Renal cortex interstitium (tissue), 11 donors: ENCODE results near the gene GCNT4. TPM values are rescaled to one million over a fixed set of nuclear protein-coding genes. Genes with fewer than 3 reads are reported as not detected.

Experiments
- DNase-seq, 11 donors: peaks; one replicate each; pipeline ENCODE4 v3.0.0-alpha.2; 2013; ENCODE audit warnings: low read depth in 9 of 11, low spot score in 4 of 11; ENCODE audit errors: extremely low read depth in 1 of 11
- polyA plus RNA-seq, 3 donors: library from polyadenylated mRNA; unstranded; fragments of 120-200 nt; gene quantifications; one replicate each; pipeline ENCODE4 v1.2.1, GENCODE V29; 2013; ENCODE audit not compliant: insufficient read length in 3 of 3

Gene GCNT4
- polyA plus RNA-seq, 3 donors, result 10.8 to 15.6 (median 12.6) TPM

GRCh38 chr5:75034137-75034739 is 18.1 kb downstream of the GCNT4 start:
- DNase-seq, result no peak

- DNase-seq, result no peak
These were observed 21.0 kb downstream of the GCNT4 start for GRCh38 chr5:75031366-75031765.

GRCh38 chr5:75028090-75028489 is 24.3 kb downstream of the GCNT4 start:
- no peak for DNase-seq

DNA sequence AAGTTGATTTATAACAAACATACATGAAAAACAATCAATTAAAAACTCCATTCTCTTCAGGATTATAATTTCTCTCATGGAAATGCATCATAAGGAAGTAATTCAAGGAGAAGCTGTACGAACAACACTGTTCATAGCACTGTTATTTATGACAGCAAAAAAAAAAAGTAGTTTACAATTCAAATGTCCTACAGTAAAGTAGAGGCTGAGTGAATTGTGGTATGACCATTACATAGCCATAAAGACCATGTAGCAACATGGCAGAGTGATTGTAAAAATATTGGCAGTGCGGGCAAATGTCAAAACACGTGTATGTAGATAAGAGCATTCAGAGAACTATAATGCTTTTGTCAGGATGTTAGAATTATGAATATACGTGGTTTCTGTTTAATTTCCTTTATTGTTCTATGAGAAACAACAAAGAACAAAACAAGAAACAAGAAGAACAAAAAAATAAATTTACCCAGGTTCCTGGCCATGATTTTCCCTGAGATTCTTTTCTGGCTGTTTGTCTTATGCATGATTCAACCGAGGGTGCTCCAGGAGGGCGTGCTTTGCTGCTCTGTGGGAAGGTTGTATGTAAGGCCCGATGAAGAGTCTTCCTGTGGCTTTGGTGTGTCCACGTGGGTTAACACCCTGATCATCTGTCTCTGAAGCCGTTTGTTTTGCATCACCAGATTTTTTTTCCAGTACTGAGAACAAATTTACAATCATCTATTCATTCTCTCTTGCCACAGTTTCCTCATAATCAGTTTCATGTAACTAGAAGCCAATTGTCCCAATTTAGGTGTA is 28.8 kb downstream of the GCNT4 start:
- no peak for DNase-seq

DNA sequence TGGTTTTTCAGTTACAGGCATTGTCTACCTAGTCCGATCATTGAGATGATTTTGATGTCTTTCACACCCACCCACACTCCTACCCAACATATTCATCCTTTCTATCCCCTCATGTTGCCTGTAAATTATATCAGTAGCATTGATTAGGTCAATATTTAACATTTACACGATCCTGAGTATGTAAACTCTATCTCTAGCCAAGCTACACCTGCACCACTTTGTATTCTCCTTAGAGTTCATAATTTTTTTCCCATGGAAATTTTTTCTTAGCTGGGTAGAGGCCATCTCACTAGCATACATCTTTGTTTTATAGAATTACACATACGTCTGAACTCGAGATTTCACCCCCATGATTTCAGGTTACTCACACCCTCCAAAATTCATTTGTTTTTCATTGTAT is 30.6 kb downstream of the GCNT4 start:
- DNase-seq, result no peak

GRCh38 chr5:75021219-75021618 is 31.1 kb downstream of the GCNT4 start:
- no peak for DNase-seq

DNA sequence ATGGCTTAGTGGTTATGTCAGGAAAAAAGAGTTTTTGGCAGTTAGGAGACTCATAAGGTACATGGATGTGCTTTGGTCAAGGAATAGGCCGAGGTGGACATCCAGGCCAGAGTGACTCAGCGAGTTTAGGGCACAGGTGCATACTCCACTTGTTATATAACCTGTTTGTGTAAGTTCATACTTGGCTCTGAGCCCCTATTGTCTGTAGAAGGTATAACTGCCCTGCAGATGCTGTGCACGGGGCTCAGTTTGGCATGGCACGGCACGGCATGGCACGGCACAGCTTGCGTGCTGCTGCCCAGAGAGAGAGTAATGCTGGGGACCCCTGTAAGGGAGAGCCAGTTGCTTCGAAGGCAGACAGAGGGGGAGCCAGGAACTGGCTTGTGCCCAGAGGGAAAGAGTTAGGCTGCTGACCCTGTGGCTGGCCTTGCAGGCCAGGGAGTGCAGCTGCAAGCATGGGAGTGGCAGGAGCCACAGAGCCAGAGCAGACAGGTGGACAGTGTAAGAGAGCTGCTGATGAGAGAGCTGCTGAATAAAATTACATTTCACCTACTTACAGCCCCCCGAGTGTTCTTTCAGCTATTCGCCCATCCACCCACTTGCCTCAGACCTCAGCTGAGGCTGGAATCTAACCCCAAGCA is 32.2 kb downstream of the GCNT4 start:
- no peak for DNase-seq

GRCh38 chr5:75018805-75019587 is 33.4 kb downstream of the GCNT4 start:
- DNase-seq, result no peak

DNA sequence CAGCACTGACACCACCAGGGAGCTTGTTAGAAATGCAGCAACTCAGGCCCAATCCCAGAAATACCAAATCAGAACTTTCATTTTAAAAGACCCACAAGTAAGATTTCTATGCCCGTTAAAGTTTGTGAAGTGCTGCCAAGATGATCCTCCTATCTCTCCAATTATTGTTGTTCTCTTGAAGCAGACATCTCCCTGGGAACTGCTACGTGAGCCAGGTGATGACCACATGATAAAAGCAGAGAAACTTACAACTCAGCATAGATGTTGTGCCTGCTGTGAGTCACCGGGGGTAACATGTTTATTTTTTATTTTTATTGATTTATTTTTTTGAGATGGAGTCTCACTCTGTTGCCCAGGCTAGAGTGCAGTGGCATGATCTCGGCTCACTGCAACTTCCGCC is 34.4 kb downstream of the GCNT4 start:
- DNase-seq, result no peak

- DNase-seq, result no peak
These were observed 35.5 kb downstream of the GCNT4 start for GRCh38 chr5:75016896-75017295.

DNA sequence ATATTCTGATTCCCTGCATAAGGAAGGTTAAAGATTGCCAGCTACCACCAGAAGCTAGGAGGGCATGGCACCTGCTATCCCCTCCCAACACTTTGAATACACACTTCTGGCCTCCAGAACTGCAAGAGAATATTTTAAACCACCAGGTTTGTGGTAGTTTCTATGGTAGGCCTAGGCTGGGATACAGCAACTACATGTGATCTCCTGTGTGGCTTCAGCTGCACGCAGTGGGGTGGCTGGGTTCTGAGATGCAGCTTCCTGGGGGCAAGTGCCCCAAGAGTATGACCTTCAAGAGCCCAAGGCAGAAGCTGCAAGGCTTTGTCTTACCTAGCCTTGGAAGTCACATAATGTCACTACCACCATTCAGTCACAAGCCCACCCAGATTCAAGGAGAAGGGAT is 39.6 kb downstream of the GCNT4 start:
- DNase-seq, result no peak

DNA sequence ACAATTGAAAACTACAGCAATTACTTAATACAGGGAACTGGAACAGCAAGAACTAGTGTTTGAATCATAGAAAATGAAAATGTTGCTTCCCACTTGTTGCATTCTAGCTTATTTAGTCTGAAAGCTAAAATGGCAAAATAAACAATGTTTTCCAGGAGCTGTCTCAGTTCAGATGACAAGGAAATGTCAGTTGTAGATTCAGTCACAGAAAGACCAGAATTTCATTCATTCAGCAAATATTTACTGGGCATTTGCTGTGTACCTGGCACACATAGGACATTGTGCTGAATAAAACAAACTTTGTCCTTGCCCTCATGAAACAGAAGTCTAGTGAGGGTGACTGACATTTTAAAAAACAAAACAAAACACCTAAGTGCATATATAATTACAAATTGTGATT is 41.5 kb downstream of the GCNT4 start:
- no peak for DNase-seq

DNA sequence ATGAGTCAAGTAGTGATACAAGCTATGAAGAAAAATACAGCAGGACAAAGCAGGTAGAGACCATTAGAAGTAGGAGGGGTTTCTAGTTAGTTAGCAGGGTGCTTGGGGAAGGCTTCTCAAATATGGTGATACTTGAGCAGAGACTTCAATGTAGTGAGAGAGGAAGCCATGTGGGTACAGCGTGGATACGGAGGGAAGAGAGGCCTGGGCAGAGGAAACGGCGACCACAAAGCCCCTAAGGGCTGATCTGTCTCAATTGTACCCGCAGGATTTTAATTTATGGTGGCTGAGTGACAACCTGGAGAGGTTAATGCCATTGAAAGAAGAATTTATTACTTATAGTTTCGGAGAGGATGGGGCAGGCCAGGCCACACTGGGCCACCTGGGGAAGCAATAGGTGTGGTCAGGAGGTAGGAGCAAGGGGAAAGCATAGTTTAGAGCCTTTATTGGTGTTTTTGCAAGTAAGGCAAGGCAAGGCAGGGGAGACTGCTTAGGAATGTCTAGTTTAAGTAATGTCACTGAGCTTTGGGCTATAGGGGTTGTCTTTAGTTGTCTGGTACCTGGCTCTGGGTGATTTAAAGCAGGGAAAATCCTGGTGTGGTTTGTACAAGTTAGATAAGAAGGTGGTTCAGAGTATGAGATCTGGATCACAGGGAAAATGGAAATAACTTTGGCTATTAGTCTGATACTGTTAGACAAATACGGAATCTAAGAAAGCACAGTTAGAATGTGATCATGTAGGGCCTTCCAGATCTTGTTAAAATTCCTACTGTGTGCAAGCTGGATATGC is 42.6 kb downstream of the GCNT4 start:
- no peak for DNase-seq

DNA sequence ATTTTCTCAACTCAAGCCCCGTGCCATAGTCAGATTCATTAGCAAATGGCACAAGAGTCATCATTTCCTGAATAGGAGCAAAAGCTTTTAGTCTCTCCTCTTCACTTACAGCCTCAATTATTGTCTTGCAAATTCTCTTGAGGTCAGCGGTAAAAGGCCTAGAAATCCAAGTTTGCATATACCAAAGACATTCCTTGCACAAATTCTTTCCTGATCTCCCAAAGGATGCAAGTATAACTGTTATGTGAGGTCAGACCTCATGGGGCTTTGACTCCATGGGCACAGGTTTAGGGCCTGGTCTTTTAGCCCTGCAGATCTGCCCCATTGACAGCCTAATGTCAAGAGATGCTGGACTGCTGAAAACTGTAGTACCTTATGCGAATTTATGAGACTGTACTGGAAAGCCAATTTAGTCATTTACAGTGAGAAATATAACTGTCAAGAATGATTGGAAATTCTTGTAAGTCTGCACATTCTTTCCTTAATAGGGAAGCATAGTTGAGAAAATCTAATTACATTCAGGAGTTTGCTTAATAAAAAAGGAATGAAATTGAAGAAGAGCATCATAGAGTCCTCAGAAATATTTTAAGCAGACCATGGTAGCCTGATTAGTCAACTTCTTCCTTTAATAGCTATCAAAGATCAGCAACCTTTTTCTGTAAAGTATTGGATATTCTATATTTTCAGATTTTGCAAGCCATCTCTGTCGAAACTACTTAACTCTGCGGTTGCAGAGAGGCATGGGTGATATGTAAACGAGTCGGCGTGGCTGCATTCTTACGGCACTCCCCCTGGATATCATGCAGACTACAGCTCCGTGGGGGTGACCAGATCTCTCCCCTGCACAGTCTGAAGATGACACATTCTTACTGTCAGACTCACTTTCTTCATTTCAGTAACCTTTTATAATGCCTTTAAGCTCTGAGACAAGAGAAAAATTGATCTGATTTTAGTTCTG is 45.2 kb downstream of the GCNT4 start:
- DNase-seq, result no peak

- no peak for DNase-seq
These were observed 46.8 kb downstream of the GCNT4 start for GRCh38 chr5:75005561-75005960.
